ENCODE measurements around the gene ANKRD40CL.

Gene ANKRD40CL

GRCh38 chr17:50785126-50785525 is 17.8 kb upstream of the ANKRD40CL start:
- Histone ChIP-seq H3K27me3 (ENCODE audit: control insufficient read depth, insufficient read depth, low read length) (peaks cover 6% of the 10 kb centered on the region), H3K36me3 (ENCODE audit: insufficient read depth, low read length) (no peaks in the 10 kb centered on the region), H3K9me3 (replicated peaks; ENCODE audit: low read length) (no peaks in the 10 kb centered on the region), H3K4me2 (ENCODE audit: low read length) (no peak overlapping the region), H3K4me3 (ENCODE audit: low read length) (no peak overlapping the region), H3K9ac (ENCODE audit: low read depth, low read length) (no peak overlapping the region), H3K4me1 (ENCODE audit: control insufficient read depth, insufficient read depth, low read length) (peaks cover 7% of the 10 kb centered on the region)

DNA sequence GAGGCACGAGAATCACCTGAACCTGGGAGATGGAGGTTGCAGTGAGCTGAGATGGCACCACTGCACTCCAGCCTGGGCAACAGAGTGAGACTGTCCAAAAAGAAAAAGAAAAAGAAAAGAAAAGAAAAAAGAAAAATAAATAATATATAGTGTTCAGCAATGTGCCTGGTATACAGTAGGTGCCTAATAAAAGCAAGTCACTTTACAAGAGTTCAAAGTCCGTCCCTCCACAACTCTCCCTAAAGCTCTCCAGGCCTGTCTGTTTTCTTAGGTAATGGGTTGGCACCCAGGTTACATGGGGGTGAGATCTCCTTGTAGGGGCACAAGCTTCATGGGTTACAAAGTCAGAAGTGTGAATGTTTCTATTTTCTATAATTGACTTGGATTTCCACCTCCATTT is 16.6 kb upstream of the ANKRD40CL start:
- H3K9me3 ChIP-seq (replicated peaks; ENCODE audit: low read length) = no peaks in the 10 kb centered on the region
- no peak overlapping the region for H3K9ac ChIP-seq (ENCODE audit: low read depth, low read length)

GRCh38 chr17:50783193-50783660 is 15.9 kb upstream of the ANKRD40CL start:
- Histone ChIP-seq H3K36me3 (ENCODE audit: insufficient read depth, low read length) (no peaks in the 10 kb centered on the region), H3K9me3 (replicated peaks; ENCODE audit: low read length) (no peaks in the 10 kb centered on the region), H3K9ac (ENCODE audit: low read depth, low read length) (no peak overlapping the region), H3K4me2 (ENCODE audit: low read length) (no peak overlapping the region), H3K4me3 (ENCODE audit: low read length) (no peak overlapping the region), H3K27me3 (ENCODE audit: control insufficient read depth, insufficient read depth, low read length) (peaks cover 10% of the 10 kb centered on the region), H3K4me1 (ENCODE audit: control insufficient read depth, insufficient read depth, low read length) (peaks cover 7% of the 10 kb centered on the region)

More for the DNA sequence above, 16.6 kb upstream of the ANKRD40CL start:
- Histone ChIP-seq H3K4me2 (ENCODE audit: low read length) (no peak overlapping the region), H3K27me3 (ENCODE audit: control insufficient read depth, insufficient read depth, low read length) (peaks cover 5% of the 10 kb centered on the region), H3K4me1 (ENCODE audit: control insufficient read depth, insufficient read depth, low read length) (peaks cover 7% of the 10 kb centered on the region), H3K36me3 (ENCODE audit: insufficient read depth, low read length) (no peaks in the 10 kb centered on the region), H3K4me3 (ENCODE audit: low read length) (no peak overlapping the region)

GRCh38 chr17:50781167-50781566 is 13.8 kb upstream of the ANKRD40CL start:
- H3K27me3 ChIP-seq (ENCODE audit: control insufficient read depth, insufficient read depth, low read length) = peaks cover 11% of the 10 kb centered on the region
- H3K9ac ChIP-seq (ENCODE audit: low read depth, low read length) = peak overlapping the region; percentile 50
- peak overlapping the region; percentile 63 for H3K4me3 ChIP-seq (ENCODE audit: low read length)
- H3K4me1 ChIP-seq (ENCODE audit: control insufficient read depth, insufficient read depth, low read length) = peaks cover 7% of the 10 kb centered on the region
- H3K4me2 ChIP-seq (ENCODE audit: low read length) = peak overlapping the region; percentile 87
- no peaks in the 10 kb centered on the region for H3K36me3 ChIP-seq (ENCODE audit: insufficient read depth, low read length)
- no peaks in the 10 kb centered on the region for H3K9me3 ChIP-seq (replicated peaks; ENCODE audit: low read length)

DNA sequence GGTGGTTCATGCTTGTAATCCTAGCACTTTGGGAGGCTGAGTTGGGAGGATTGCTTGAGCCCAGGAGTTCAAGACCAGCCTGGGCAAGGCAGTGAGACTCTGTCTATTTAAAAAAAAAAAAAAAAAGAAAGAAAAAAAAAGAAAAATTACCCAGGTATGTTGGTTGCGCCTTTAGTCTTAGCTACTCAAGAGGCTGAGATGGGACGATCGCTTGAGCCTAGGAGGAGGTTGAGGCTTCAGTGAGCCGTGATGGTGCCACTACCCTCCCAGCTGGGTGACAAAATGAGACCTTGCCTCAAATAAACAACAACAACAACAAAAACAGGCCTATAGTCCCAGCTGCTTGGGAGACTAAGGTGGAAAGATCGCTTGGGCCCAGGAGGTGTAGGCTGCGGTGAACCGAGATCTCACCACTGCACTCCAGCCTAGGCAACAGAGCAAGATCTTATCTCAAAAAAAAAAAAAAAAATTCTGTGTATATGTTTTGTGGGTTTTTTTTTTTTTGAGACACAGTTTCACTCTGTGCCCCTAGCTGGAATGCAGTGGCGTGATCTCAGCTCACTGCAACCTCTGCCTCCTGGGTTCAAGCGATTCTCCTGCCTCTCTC is 12.5 kb upstream of the ANKRD40CL start:
- Histone ChIP-seq H3K27me3 (ENCODE audit: control insufficient read depth, insufficient read depth, low read length) (peaks cover 11% of the 10 kb centered on the region), H3K9ac (ENCODE audit: low read depth, low read length) (no peak overlapping the region), H3K36me3 (ENCODE audit: insufficient read depth, low read length) (no peaks in the 10 kb centered on the region), H3K4me2 (ENCODE audit: low read length) (no peak overlapping the region), H3K9me3 (replicated peaks; ENCODE audit: low read length) (no peaks in the 10 kb centered on the region), H3K4me3 (ENCODE audit: low read length) (no peak overlapping the region), H3K4me1 (ENCODE audit: control insufficient read depth, insufficient read depth, low read length) (peaks cover 7% of the 10 kb centered on the region)

GRCh38 chr17:50778988-50779387 is 11.7 kb upstream of the ANKRD40CL start:
- H3K4me2 ChIP-seq (ENCODE audit: low read length) = no peak overlapping the region
- no peaks in the 10 kb centered on the region for H3K36me3 ChIP-seq (ENCODE audit: insufficient read depth, low read length)
- no peak overlapping the region for H3K9ac ChIP-seq (ENCODE audit: low read depth, low read length)
- peaks cover 11% of the 10 kb centered on the region for H3K27me3 ChIP-seq (ENCODE audit: control insufficient read depth, insufficient read depth, low read length)
- H3K9me3 ChIP-seq (replicated peaks; ENCODE audit: low read length) = no peaks in the 10 kb centered on the region
- no peak overlapping the region for H3K4me3 ChIP-seq (ENCODE audit: low read length)
- peaks cover 7% of the 10 kb centered on the region for H3K4me1 ChIP-seq (ENCODE audit: control insufficient read depth, insufficient read depth, low read length)

DNA sequence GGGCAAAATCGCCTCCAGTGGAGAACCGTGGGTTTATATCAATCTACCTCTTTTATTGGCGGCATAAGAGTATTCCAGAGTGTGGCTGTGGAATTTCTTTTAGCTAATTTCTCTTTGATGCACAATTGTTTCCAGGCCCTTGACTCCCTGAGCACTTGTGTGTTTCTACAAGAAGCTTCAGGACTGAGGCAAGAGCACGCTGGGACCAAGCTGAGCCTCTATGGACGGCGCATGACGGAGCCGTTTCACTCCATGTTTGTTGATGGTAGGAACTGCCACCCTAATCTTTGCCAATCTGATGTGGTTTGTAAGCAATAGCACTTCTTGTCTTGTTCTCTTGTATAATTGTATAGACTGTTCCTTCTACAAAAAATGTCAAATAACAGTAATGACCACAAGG is 11.2 kb upstream of the ANKRD40CL start:
- no peak overlapping the region for H3K4me3 ChIP-seq (ENCODE audit: low read length)
- no peak overlapping the region for H3K4me2 ChIP-seq (ENCODE audit: low read length)
- peaks cover 11% of the 10 kb centered on the region for H3K27me3 ChIP-seq (ENCODE audit: control insufficient read depth, insufficient read depth, low read length)
- H3K36me3 ChIP-seq (ENCODE audit: insufficient read depth, low read length) = no peaks in the 10 kb centered on the region
- no peak overlapping the region for H3K9ac ChIP-seq (ENCODE audit: low read depth, low read length)
- H3K4me1 ChIP-seq (ENCODE audit: control insufficient read depth, insufficient read depth, low read length) = peaks cover 7% of the 10 kb centered on the region
- H3K9me3 ChIP-seq (replicated peaks; ENCODE audit: low read length) = no peaks in the 10 kb centered on the region

DNA sequence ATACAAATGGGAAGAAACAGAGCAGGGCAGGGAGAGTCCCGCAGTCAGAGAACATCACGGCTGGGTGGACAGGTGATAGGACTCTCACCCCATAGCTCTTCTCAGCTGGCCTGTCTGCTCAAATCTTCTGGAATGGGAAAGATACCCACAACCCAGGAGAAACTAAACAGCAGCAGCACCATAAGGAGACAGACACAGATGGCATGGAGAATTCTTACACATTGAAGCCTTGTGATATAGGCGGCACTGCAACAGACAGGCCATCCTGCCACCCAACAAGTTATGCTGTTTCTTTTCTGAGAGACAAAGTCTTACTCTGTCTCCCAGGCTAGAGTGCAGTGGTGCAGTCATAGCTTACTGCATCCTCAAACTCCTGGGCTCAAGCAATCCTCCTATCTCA is 8.6 kb upstream of the ANKRD40CL start:
- Histone ChIP-seq H3K36me3 (ENCODE audit: insufficient read depth, low read length) (no peaks in the 10 kb centered on the region), H3K4me3 (ENCODE audit: low read length) (no peak overlapping the region), H3K9ac (ENCODE audit: low read depth, low read length) (no peak overlapping the region), H3K4me2 (ENCODE audit: low read length) (no peak overlapping the region), H3K4me1 (ENCODE audit: control insufficient read depth, insufficient read depth, low read length) (peaks cover under 1% of the 10 kb centered on the region), H3K9me3 (replicated peaks; ENCODE audit: low read length) (no peaks in the 10 kb centered on the region), H3K27me3 (ENCODE audit: control insufficient read depth, insufficient read depth, low read length) (peaks cover 6% of the 10 kb centered on the region)

- Histone ChIP-seq H3K36me3 (ENCODE audit: insufficient read depth, low read length) (no peaks in the 10 kb centered on the region), H3K9me3 (replicated peaks; ENCODE audit: low read length) (no peaks in the 10 kb centered on the region), H3K4me2 (ENCODE audit: low read length) (no peak overlapping the region), H3K4me3 (ENCODE audit: low read length) (no peak overlapping the region), H3K4me1 (ENCODE audit: control insufficient read depth, insufficient read depth, low read length) (no peaks in the 10 kb centered on the region), H3K27me3 (ENCODE audit: control insufficient read depth, insufficient read depth, low read length) (peaks cover 9% of the 10 kb centered on the region), H3K9ac (ENCODE audit: low read depth, low read length) (no peak overlapping the region)
Observed at GRCh38 chr17:50774225-50774803, 7.0 kb upstream of the ANKRD40CL start.

DNA sequence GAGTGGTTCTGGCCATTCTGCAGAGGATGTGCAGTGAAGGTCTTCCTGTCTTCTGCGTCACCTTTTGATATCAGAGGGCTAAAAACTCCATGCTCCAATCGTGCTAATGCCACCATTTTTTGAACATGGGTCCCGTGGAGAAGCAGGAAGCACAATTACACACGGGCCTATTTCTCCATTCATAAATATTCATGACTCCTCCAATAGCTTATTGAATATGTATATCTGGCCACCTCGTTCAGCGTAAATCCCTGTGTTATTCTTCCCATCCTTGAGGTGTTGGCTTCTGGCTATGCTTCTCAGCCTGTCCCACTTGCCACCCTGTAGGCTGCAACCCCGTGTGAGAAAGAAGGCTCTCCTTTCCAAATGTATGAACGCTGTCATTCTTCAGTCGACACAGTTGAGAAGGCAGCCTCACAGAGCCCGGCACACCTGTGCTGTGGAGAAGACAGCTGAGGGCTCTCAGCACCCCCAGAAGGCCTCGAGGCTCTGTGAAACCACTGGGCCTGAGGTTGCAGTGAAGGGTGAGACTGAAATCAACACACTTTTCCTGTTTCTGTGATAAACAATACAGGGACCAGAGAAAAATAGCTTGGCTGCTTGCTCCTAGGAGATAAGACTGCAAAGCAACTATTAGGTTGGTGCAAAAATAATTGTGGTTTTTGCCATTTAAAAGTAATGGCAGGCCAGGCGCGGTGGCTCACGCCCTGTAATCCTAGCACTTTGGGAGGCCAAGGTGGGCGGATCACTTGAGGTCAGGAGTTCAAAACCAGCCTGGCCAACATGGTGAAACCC is 4.9 kb upstream of the ANKRD40CL start:
- peaks cover 8% of the 10 kb centered on the region for H3K27me3 ChIP-seq (ENCODE audit: control insufficient read depth, insufficient read depth, low read length)
- H3K4me3 ChIP-seq (ENCODE audit: low read length) = no peak overlapping the region
- H3K9me3 ChIP-seq (replicated peaks; ENCODE audit: low read length) = no peaks in the 10 kb centered on the region
- H3K4me2 ChIP-seq (ENCODE audit: low read length) = no peak overlapping the region
- H3K9ac ChIP-seq (ENCODE audit: low read depth, low read length) = no peak overlapping the region
- no peaks in the 10 kb centered on the region for H3K36me3 ChIP-seq (ENCODE audit: insufficient read depth, low read length)
- no peaks in the 10 kb centered on the region for H3K4me1 ChIP-seq (ENCODE audit: control insufficient read depth, insufficient read depth, low read length)

DNA sequence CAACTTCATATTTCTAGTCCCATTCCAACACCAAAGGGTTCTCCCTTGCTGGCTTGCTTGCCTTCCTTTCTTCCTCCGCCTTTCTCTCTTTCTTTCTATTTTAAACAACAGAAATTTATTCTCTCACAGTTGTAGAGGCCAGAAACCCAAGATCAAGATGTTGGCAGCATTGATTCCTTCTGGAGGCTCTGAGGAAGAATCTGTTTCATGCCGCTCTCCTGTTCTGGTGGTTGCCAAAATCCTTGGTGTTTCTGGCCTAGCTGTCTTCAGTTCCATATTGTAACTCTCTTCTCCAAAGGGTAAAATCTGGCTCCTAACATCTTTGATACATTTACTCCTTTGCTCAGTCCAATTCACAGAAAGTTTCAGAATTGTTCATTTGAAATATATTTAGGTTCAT is 3.0 kb upstream of the ANKRD40CL start:
- H3K4me1 ChIP-seq (ENCODE audit: control insufficient read depth, insufficient read depth, low read length) = no peaks in the 10 kb centered on the region
- H3K36me3 ChIP-seq (ENCODE audit: insufficient read depth, low read length) = no peaks in the 10 kb centered on the region
- H3K4me3 ChIP-seq (ENCODE audit: low read length) = no peak overlapping the region
- no peaks in the 10 kb centered on the region for H3K9me3 ChIP-seq (replicated peaks; ENCODE audit: low read length)
- H3K9ac ChIP-seq (ENCODE audit: low read depth, low read length) = no peak overlapping the region
- H3K4me2 ChIP-seq (ENCODE audit: low read length) = no peak overlapping the region
- peaks cover 8% of the 10 kb centered on the region for H3K27me3 ChIP-seq (ENCODE audit: control insufficient read depth, insufficient read depth, low read length)

Measured in skeletal muscle satellite cell (primary cell).